Panc1 (cell line): ENCODE data around the gene FANK1.
"Not testable (repeated sequence)": the region's sequence is repeated elsewhere in the genome, so short reads cannot be mapped to it uniquely, and the experiment has no call there.

ENCODE experiments used
- POLR2AphosphoS5 ChIP-seq: IDR thresholded peaks from 2 replicates; pipeline ENCODE4 v1.6.1; 2012; ENCODE audit warnings: mild to moderate bottlenecking, low read depth, low read length, moderate library complexity
- SIN3A ChIP-seq: IDR thresholded peaks from 2 replicates; pipeline ENCODE4 v1.6.1; 2012; ENCODE audit warnings: low read depth, mild to moderate bottlenecking, low read length, moderate library complexity, borderline replicate concordance; ENCODE audit not compliant: insufficient read depth
- TCF7L2 ChIP-seq: IDR thresholded peaks from 2 replicates; pipeline ENCODE4 v1.6.1; 2011; ENCODE audit warnings: mild to moderate bottlenecking, low read depth, low read length, inconsistent platforms
- TF ChIP-seq, protein P1 (sequence below): fragments of 450-650 bp; IDR thresholded peaks from 2 replicates; pipeline ENCODE4 v1.5.1; 2017; ENCODE audit warnings: mild to moderate bottlenecking
- TF ChIP-seq, protein P2 (sequence below), 2 experiments: IDR thresholded peaks; 2 replicates each; pipeline ENCODE4 v1.6.1; 2011 to 2012; ENCODE audit warnings: low read depth in 2 of 2, control low read depth in 1 of 2, low read length in 1 of 2, mild to moderate bottlenecking in 1 of 2, moderate library complexity in 1 of 2; ENCODE audit not compliant: insufficient read depth in 1 of 2

DNA sequence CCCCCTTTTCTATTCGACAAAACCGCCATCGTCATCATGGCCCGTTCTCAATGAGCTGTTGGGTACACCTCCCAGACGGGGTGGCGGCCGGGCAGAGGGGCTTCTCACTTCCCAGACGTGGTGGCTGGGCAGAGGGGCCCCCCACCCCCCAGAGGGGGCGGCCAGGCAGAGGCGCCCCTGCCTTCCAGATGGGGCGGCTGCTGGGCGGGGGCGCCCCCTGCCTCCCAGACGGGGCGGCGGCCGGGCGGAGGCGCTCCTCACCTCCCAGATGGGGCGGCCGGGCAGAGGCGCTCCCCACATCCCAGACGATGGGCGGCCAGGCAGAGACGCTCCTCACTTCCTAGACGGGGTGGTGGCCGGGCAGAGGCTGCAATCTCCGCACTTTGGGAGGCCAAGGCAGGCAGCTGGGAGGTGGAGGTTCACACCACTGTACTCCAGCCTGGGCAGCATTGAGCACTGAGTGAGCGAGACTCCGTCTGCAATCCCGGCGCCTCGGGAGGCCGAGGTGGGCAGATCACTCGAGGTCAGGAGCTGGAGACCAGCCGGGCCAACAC, 73.8 kb downstream of the FANK1 start:
- TF ChIP-seq, protein P1, sequence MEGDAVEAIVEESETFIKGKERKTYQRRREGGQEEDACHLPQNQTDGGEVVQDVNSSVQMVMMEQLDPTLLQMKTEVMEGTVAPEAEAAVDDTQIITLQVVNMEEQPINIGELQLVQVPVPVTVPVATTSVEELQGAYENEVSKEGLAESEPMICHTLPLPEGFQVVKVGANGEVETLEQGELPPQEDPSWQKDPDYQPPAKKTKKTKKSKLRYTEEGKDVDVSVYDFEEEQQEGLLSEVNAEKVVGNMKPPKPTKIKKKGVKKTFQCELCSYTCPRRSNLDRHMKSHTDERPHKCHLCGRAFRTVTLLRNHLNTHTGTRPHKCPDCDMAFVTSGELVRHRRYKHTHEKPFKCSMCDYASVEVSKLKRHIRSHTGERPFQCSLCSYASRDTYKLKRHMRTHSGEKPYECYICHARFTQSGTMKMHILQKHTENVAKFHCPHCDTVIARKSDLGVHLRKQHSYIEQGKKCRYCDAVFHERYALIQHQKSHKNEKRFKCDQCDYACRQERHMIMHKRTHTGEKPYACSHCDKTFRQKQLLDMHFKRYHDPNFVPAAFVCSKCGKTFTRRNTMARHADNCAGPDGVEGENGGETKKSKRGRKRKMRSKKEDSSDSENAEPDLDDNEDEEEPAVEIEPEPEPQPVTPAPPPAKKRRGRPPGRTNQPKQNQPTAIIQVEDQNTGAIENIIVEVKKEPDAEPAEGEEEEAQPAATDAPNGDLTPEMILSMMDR = not testable (repeated sequence)
- TF ChIP-seq POLR2AphosphoS5, SIN3A, TCF7L2: not testable (repeated sequence)
- TF ChIP-seq, protein P2, sequence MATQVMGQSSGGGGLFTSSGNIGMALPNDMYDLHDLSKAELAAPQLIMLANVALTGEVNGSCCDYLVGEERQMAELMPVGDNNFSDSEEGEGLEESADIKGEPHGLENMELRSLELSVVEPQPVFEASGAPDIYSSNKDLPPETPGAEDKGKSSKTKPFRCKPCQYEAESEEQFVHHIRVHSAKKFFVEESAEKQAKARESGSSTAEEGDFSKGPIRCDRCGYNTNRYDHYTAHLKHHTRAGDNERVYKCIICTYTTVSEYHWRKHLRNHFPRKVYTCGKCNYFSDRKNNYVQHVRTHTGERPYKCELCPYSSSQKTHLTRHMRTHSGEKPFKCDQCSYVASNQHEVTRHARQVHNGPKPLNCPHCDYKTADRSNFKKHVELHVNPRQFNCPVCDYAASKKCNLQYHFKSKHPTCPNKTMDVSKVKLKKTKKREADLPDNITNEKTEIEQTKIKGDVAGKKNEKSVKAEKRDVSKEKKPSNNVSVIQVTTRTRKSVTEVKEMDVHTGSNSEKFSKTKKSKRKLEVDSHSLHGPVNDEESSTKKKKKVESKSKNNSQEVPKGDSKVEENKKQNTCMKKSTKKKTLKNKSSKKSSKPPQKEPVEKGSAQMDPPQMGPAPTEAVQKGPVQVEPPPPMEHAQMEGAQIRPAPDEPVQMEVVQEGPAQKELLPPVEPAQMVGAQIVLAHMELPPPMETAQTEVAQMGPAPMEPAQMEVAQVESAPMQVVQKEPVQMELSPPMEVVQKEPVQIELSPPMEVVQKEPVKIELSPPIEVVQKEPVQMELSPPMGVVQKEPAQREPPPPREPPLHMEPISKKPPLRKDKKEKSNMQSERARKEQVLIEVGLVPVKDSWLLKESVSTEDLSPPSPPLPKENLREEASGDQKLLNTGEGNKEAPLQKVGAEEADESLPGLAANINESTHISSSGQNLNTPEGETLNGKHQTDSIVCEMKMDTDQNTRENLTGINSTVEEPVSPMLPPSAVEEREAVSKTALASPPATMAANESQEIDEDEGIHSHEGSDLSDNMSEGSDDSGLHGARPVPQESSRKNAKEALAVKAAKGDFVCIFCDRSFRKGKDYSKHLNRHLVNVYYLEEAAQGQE (IDR thresholded peaks at IDR 0.05; ENCODE audit: insufficient read depth in 1 of 2, low read depth in 2 of 2, low read length in 1 of 2) = not testable (repeated sequence)
